SK-N-SH treated with all-trans-retinoic acid at 6 μM for 48 hours (cell line): Measurements from ENCODE around the gene GRK5.

ENCODE experiments used
- CSRNP3 ChIP-seq: fragments of 250-450 bp; sonication (Bioruptor Pico); IDR thresholded peaks from 2 replicates; pipeline ENCODE4 v1.5.1; 2021; ENCODE audit warnings: mild to moderate bottlenecking, moderate library complexity
- ESRRG ChIP-seq: fragments of 250-450 bp; sonication (Bioruptor Pico); IDR thresholded peaks from 2 replicates; pipeline ENCODE4 v1.6.1; 2021; ENCODE audit warnings: mild to moderate bottlenecking
- GLIS3 ChIP-seq: fragments of 250-450 bp; sonication (Bioruptor Pico); IDR thresholded peaks from 2 replicates; pipeline ENCODE4 v1.5.0; 2020; ENCODE audit warnings: mild to moderate bottlenecking, moderate library complexity

GRCh38 chr10:119407254-119407777 lies 199.9 kb downstream of the GRK5 start:
- TF ChIP-seq ESRRG (CRISPR knock-in tag) (no peak), GLIS3 (CRISPR knock-in tag) (no peak), CSRNP3 (CRISPR knock-in tag) (no peak)
